Measurements from ENCODE around the gene BPIFB3.
A peak's percentile ranks its signal among the peaks of the same experiment; 100 is the strongest.

Gene BPIFB3

DNA sequence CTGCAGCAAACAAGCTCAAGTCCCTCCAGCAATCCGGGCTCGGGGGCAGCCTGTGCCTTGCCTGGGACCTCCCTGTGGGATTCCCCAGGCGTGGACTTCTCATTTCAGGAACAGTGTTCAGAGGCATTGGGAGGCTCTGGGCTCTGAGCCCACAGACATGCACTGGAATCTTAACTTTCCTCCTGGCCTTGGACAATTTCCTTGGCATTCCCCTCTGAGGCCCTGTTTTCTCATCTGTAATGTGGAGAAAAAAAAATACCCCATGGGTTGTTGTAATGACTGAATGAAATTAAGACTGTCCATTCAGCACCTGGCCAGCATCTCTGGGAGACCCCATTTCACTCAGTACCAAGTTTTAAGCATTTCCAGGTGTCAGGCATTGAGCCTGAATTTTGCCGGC lies 43.3 kb downstream of the BPIFB3 start:
- no peak for DNase-seq (ENCODE audit: low spot score)
- Histone ChIP-seq H3K36me3 (ENCODE audit: low read depth) (no peaks in the 10 kb centered on the region), H3K4me3 (ENCODE audit: severe bottlenecking) (no peak overlapping the region), H3K9me3 (ENCODE audit: severe bottlenecking) (no peaks in the 10 kb centered on the region), H3K4me1 (ENCODE audit: insufficient read depth, poor library complexity, severe bottlenecking) (no peaks in the 10 kb centered on the region), H3K27me3 (ENCODE audit: insufficient read depth, poor library complexity, severe bottlenecking) (no peaks in the 10 kb centered on the region), H3K27ac (ENCODE audit: poor library complexity, severe bottlenecking) (no peak overlapping the region)
- TF ChIP-seq, protein P1, sequence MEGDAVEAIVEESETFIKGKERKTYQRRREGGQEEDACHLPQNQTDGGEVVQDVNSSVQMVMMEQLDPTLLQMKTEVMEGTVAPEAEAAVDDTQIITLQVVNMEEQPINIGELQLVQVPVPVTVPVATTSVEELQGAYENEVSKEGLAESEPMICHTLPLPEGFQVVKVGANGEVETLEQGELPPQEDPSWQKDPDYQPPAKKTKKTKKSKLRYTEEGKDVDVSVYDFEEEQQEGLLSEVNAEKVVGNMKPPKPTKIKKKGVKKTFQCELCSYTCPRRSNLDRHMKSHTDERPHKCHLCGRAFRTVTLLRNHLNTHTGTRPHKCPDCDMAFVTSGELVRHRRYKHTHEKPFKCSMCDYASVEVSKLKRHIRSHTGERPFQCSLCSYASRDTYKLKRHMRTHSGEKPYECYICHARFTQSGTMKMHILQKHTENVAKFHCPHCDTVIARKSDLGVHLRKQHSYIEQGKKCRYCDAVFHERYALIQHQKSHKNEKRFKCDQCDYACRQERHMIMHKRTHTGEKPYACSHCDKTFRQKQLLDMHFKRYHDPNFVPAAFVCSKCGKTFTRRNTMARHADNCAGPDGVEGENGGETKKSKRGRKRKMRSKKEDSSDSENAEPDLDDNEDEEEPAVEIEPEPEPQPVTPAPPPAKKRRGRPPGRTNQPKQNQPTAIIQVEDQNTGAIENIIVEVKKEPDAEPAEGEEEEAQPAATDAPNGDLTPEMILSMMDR (IDR thresholded peaks at IDR 0.05; ENCODE audit: poor library complexity, severe bottlenecking) = no peak
- no peak for ATAC-seq (ENCODE audit: low read depth)

DNA sequence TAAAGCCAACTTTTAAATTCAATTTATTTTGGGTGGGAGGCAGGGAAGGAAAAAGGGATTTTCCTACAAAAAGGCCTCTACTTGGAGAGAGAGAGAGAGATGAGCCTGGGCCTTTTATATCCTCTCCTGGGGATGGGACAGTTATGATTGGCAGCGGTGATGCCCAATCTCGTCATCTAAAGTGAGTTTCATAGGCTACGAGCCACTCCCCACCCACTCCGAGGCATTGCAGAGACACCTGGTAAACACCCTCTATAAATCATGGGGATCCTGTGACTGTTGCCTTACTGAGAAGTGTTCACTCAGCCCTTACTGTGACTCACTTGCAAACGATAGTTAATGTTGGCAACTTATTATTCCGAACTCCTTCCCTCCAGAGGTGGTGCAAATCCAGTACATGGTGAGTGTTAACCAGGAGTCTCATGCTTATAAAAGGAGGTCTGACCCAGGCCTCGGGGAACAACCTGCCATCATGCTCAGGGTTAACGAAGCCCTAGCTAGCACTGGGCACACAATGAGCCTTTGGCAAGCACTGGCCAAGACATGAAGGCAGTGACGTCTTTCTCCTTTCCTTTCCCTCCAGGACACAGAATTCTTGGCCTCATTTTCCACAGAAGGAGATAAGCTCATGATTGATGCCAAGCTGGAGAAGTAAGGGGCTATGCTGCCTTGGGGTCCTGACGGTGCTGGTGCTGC lies 46.3 kb downstream of the BPIFB3 start:
- ATAC-seq (ENCODE audit: low read depth) (peak; percentile 67), DNase-seq (ENCODE audit: low spot score) (no peak)
- Histone ChIP-seq H3K4me1 (ENCODE audit: insufficient read depth, poor library complexity, severe bottlenecking) (no peaks in the 10 kb centered on the region), H3K27me3 (ENCODE audit: insufficient read depth, poor library complexity, severe bottlenecking) (no peaks in the 10 kb centered on the region), H3K9me3 (ENCODE audit: severe bottlenecking) (no peaks in the 10 kb centered on the region), H3K4me3 (ENCODE audit: severe bottlenecking) (no peak overlapping the region), H3K36me3 (ENCODE audit: low read depth) (no peaks in the 10 kb centered on the region), H3K27ac (ENCODE audit: poor library complexity, severe bottlenecking) (no peak overlapping the region)
- TF ChIP-seq, protein P1 (IDR thresholded peaks at IDR 0.05; ENCODE audit: poor library complexity, severe bottlenecking) = no peak

DNA sequence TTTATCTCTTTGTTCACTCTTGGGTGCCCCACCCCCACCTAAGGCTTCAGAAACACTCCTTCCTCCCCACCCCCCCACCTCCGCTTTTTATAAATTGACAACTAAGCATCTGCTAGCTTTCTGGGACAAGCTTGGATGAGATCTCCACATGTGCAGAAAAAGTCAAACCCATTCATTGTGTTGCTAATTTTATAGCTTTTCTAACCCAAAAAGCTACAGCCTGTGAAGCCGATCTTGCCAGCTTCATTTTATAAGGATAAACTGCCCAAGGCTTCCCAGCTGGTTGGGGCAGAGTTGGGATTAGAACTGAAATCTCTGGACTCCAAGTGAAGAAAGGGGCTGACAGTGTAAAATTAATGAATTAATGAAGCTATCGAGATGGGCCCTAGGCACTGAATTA lies 49.9 kb downstream of the BPIFB3 start:
- TF ChIP-seq, protein P1 (IDR thresholded peaks at IDR 0.05; ENCODE audit: poor library complexity, severe bottlenecking) = no peak
- Histone ChIP-seq H3K27ac (ENCODE audit: poor library complexity, severe bottlenecking) (no peak overlapping the region), H3K4me3 (ENCODE audit: severe bottlenecking) (no peak overlapping the region), H3K9me3 (ENCODE audit: severe bottlenecking) (no peaks in the 10 kb centered on the region), H3K4me1 (ENCODE audit: insufficient read depth, poor library complexity, severe bottlenecking) (no peaks in the 10 kb centered on the region), H3K36me3 (ENCODE audit: low read depth) (no peaks in the 10 kb centered on the region), H3K27me3 (ENCODE audit: insufficient read depth, poor library complexity, severe bottlenecking) (no peaks in the 10 kb centered on the region)
- DNase-seq (ENCODE audit: low spot score) (no peak), ATAC-seq (ENCODE audit: low read depth) (no peak)

DNA sequence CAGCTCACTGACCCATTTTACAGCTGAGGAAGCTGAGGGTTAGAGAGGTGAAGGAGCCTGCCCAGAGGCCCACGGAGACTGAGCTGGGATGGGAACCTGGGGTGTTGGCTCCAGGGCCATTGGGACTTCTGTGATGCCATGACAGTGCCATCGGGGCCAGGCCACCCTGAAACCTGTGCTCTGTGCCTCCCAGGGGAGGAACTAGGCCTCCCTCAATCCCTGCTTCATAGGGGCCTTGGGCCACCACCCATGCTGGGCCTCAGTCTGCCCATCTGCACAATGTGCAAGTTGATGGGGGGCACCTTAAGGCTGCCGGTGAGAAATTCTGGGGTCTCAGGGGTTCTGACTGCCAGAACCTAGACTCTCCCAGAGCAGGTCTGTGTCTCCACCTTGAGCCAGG lies 50.6 kb downstream of the BPIFB3 start:
- DNase-seq (ENCODE audit: low spot score) (no peak), ATAC-seq (ENCODE audit: low read depth) (no peak)

More for the DNA sequence above, 50.6 kb downstream of the BPIFB3 start:
- Histone ChIP-seq H3K27ac (ENCODE audit: poor library complexity, severe bottlenecking) (no peak overlapping the region), H3K27me3 (ENCODE audit: insufficient read depth, poor library complexity, severe bottlenecking) (no peaks in the 10 kb centered on the region), H3K36me3 (ENCODE audit: low read depth) (no peaks in the 10 kb centered on the region), H3K4me1 (ENCODE audit: insufficient read depth, poor library complexity, severe bottlenecking) (no peaks in the 10 kb centered on the region), H3K4me3 (ENCODE audit: severe bottlenecking) (no peak overlapping the region), H3K9me3 (ENCODE audit: severe bottlenecking) (no peaks in the 10 kb centered on the region)
- TF ChIP-seq, protein P1 (IDR thresholded peaks at IDR 0.05; ENCODE audit: poor library complexity, severe bottlenecking) = no peak
